Tibial nerve (tissue), 4 donors: ENCODE measurements around the gene NBEA.

ENCODE experiments used
- EP300 ChIP-seq, 2 donors: sonication (generic); formaldehyde crosslinking; IDR thresholded peaks; one replicate each; pipeline ENCODE4 v1.6.1; 2017; ENCODE audit warnings: antibody characterized with exemption in 2 of 2, mild to moderate bottlenecking in 1 of 2
- TF ChIP-seq, protein P1 (sequence below), 5 experiments: fragments of 200-600 bp in 3 of 5; fragments of 450-650 bp in 2 of 5; sonication (generic) in 3 of 5; IDR thresholded peaks; one replicate each; pipeline ENCODE4 v1.5.1; 2016 to 2019; ENCODE audit warnings: antibody characterized with exemption in 5 of 5, mild to moderate bottlenecking in 3 of 5, moderate library complexity in 2 of 5

- TF ChIP-seq EP300 (IDR thresholded peaks at IDR 0.05): no peak
- TF ChIP-seq, protein P1, sequence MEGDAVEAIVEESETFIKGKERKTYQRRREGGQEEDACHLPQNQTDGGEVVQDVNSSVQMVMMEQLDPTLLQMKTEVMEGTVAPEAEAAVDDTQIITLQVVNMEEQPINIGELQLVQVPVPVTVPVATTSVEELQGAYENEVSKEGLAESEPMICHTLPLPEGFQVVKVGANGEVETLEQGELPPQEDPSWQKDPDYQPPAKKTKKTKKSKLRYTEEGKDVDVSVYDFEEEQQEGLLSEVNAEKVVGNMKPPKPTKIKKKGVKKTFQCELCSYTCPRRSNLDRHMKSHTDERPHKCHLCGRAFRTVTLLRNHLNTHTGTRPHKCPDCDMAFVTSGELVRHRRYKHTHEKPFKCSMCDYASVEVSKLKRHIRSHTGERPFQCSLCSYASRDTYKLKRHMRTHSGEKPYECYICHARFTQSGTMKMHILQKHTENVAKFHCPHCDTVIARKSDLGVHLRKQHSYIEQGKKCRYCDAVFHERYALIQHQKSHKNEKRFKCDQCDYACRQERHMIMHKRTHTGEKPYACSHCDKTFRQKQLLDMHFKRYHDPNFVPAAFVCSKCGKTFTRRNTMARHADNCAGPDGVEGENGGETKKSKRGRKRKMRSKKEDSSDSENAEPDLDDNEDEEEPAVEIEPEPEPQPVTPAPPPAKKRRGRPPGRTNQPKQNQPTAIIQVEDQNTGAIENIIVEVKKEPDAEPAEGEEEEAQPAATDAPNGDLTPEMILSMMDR (IDR thresholded peaks at IDR 0.05): no peak
These were observed 554.8 kb downstream of the NBEA start for GRCh38 chr13:35496761-35497386.
